Neural progenitor cell (in vitro differentiated cells): ENCODE results near the gene KAZN.

Experiments
- CTCF ChIP-seq: fragments of 200-600 bp; sonication (generic); IDR thresholded peaks from 2 replicates; pipeline ENCODE4 v1.5.1; 2017; ENCODE audit warnings: antibody characterized with exemption, mild to moderate bottlenecking
- EZH2 ChIP-seq: fragments of 200-600 bp; sonication (generic); IDR thresholded peaks from 2 replicates; pipeline ENCODE4 v1.6.1; 2017; ENCODE audit warnings: antibody characterized with exemption, mild to moderate bottlenecking, moderate library complexity
- EZH2phosphoT487 ChIP-seq: fragments of 200-600 bp; sonication (generic); IDR thresholded peaks from 2 replicates; pipeline ENCODE4 v1.6.1; 2017; ENCODE audit warnings: antibody characterized with exemption

DNA sequence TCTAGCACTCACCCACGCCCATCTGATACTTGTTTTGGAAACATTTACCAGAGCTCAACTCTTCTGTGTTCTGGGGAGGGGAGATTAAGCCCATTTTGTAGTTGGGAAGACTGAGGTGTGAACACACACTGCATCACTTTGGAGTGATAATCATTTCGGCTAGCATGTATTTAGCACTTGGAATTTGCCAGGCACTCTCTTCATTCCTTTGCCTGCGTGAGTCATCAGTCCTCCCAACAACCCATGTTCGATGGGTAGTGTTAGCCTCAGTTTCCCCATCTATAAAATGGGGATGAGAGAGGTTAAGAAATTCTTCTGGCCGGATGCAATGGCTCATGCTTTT is 372.3 kb downstream of the KAZN start:
- TF ChIP-seq CTCF, result no peak
- no peak for TF ChIP-seq EZH2
- no peak for TF ChIP-seq EZH2phosphoT487
